NCI-H510A treated with DMSO at 0.1 percent for 48 hours (cell line): Measurements from ENCODE around the gene PSMA7.
"Not testable (repeated sequence)": the region's sequence is repeated elsewhere in the genome, so short reads cannot be mapped to it uniquely, and the experiment has no call there.

ENCODE experiments used
- DNase-seq: peaks from one replicate; lab custom pipeline; 2025; lab: John Stamatoyannopoulos, UW

PSMA7 gene

DNA sequence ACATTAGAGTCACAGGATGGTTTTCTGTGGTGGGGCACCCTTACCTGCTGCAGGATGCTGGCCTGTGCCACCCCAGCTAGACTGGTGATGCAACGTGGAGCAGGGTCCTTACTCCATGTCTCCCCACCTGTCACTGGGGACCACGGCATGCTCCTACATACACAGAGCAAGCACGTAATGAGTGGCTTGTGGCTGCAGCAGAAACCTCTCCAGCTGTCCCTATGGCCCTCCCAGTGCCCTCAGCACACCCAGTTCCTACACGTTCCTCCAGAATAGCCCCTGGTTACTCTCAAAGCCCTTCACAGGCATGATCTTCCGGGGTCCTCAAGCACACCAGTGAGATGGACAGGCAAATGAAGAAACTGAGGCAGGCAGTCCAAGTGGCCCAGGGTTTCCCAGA lies 24.1 kb downstream of the PSMA7 start:
- DNase-seq = no peak

DNA sequence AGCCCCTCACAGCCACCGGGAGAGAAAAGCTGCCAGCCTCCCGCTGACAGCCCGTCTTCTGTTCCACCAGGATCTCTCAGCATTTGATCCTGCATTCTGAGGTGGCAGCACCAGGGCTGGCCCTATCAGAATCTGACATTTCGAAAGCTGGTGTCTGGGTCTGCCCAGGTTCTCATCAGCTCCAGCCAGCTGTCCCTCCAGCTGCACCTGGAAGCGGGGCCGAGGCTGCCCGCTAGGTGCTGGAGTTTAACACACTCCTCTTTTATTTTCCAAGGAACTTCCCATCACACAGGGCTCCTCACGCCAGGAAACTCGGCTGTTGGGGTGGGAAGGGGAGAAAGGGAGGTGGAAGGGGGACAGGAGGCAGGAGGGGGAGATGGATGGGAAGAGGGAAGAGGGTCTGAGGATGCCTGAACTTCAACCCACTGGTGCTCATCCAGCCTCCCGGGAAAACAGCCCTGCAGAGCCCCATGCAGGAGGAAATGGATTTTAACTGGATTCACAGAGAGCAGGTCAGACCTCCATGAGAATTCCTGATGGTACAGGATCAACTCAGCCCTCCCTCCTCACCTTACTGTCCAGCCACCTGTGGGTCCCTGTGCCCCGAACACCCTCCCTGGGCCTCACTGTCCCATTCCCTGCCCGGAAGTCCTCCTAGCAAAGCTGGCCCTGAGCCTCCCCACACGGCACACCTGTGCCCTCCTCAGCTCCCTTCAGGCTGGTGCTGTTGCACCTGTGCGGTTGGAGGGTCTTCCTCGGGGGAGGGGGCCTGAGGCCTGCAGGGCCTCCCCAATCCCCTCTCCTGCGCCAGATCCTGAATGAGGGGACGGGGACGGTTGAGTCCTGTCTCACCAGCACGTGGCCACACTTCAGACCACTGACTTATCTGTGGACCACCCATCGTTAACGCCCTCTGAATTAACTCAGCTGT lies 24.8 kb downstream of the PSMA7 start:
- no peak for DNase-seq

DNA sequence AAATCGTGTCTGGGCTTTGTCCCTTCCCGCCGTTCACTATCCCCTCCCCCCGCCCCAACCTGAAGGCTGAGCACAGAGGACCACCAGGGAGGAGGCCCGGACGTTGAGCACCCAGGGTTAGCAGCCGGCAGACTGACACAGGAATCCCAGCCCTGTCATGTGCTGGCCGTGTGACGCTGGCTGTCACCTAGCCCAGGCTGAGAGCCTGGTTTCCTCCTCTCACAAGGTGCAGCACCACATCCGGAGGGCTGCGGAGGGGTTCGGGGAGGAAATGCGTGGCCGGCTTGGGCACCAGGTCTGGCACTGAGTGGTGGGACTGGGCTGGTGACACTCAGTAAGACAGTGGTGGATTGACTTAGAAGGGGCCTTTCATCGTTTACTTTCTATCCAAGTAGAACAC lies 25.5 kb downstream of the PSMA7 start:
- DNase-seq = no peak

DNA sequence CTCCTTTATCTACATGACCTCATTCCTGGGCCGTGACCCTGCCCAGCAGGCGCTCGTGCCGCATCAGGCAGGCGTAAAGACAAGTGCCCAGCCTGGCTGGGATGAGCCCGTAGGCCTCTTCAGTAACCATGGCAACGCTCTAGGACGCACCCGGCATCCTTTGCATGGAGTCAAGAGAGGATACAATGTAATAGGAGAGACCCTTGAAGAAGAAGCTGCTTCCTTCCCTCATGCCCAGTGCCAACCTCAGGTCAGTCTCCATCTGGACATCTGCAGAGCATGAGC lies 25.9 kb downstream of the PSMA7 start:
- no peak for DNase-seq

DNA sequence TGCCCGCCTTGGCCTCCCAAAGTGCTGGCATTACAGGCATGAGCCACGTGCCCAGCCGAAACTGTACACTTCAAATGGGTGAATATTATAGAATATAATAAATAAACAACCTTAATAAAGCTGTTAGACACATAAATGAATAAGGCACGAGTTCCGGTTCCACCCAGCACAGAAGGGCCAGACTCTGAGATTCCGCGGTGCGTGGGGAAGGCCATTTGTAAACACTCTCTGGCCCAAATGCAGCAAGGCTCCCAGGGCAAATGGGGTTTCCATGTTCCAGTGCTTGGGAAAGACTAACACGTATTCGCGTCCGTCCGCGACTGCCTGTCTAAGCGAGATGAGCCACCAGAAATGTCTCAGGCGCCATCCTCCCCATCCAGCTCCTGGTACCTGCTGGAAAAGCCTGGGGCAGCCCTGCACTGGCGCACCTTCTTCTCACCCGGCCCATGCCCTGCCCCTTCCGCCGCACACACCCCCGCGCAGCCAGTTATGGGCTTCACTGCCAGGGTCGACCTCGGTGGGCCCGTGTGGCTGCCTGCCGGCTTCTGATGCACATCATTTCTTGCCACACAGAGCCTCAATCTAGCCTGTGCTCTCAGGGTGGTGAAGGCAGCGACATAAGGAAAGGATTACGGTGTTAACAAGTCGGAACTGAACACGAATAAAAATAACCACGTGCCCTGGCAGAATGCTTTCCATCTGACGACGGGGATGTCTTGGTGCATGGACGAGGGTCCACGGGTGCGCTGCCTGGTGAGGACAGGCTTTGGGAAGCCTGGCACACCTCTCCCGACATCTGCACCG lies 26.4 kb downstream of the PSMA7 start:
- no peak for DNase-seq

DNA sequence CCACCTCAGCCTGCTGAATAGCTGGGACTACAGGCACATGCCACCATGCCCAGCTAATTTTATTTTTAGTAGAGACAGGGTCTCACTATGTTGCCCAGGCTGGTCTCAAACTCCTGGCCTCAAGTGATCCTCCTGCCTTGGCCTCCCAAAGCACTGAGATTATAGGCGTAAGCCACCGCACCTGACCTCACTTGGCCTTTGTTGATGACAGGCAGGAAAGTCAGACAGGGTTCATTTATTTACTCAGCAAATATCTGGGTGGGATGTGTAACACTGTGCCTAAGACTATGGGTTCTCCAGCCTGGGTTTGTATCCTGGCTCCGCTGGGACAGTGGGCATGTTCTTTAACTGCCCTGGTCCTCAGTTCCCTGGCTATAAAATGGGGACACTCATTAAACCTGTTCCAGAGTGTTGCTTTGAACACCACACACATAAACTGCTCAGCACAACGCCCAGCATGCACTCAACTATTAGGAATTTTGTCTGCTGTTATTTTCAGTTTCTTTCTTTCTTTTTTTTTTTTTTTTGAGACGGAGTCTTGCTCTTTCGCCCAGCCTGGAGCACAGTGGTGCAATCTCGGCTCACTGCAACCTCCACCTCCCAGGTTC lies 27.3 kb downstream of the PSMA7 start:
- DNase-seq = not testable (repeated sequence)

DNA sequence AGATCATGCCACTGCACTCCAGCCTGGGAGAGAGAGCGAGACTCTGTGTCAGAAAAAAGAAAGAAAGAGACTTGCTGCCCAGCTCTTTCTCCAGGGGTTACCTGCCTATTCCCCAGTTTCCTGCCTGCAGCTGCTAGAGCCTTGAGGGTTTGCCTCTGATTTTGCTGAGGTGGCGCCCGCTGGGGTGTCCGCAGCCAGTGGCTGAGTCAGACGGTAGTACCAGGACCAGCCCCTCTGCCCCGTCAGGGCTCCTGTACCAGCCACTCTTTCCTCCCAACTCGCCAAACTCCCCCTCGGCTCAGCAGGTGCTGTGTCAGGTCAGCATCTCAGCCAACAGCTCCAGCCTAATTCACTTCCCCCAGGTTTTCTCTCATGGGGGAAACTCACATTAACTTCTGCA lies 28.3 kb downstream of the PSMA7 start:
- DNase-seq = no peak

DNA sequence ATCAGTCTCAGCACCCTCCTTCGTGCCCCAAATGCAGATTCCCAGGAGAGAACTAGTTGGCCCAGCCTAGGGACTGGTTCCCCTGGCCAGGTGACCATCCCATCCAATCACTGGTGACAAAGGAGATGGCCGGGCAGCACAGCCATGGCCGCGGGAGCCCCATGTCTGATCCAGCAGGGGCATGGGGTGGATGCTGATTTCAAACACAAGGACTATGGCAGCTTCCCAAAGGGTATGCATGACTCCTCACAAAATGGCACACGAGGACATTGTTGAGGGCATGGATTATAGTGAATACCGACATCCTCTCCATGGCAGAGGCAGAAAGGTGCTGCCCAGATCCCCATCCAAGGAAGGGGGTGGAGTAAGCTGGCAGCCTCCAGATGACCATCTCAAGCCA lies 30.8 kb downstream of the PSMA7 start:
- DNase-seq = no peak

DNA sequence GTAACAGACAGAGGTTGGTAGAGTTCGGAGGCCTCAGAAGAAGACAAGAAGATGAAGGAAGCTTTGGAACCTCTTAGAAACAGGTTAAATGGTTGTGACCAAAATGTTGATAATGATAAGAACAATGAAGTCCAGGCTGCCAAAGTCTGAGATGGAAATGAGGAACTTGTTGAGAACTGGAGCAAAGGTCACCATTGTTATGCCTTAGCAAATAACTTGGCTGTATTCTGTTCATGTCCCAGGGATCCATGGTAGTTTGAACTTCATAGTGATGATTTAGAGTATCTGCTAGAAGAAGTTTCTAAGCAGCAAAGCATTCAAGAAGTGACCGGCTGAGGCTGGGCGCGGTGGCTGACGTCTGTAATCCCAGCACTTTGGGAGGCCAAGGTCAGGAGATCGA lies 32.0 kb downstream of the PSMA7 start:
- DNase-seq = no peak

DNA sequence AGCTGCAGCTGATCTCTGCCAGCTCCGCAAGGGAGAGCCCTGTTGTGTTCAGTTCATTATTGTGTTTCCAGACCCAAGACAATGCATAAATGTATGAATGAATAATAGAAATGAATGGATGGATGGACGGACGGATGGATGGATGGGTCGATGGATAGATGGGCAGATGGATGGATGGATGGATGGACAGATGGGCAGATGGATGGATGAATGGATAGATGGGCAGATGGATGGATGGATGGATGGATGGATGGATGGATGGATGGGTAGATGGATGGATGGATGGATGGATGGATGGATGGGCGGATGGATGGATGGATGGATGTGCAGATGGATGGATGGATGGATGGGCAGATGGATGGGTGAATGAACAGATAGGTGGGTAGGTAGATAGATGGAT lies 37.6 kb downstream of the PSMA7 start:
- DNase-seq = no peak

DNA sequence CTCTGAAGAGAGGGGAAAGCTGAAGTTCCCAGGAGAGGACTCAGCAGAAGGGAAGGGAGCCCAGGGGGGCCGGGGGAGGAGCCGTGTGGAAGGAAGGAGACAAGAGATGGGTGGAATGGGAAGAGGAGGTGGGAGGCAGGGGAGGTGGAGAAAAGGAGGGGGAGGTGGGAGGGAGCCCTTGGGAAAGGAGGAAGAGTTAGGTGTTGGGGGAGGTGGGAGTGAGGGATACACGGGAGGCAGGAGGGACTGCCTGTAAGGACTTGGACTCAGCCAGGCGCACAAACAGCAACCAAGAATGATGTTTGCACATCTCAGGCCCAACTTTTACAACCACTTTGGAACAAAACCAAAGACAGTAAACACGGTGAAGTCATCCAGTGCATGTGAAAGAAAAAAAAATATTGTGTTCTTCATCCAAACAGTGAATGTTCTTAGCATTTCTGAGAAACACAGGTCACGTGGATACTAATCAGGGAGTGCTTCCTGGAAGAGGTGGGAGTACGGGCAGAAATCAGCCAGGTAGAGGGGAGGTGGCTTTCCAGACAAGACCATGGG lies 38.3 kb downstream of the PSMA7 start:
- DNase-seq = no peak

DNA sequence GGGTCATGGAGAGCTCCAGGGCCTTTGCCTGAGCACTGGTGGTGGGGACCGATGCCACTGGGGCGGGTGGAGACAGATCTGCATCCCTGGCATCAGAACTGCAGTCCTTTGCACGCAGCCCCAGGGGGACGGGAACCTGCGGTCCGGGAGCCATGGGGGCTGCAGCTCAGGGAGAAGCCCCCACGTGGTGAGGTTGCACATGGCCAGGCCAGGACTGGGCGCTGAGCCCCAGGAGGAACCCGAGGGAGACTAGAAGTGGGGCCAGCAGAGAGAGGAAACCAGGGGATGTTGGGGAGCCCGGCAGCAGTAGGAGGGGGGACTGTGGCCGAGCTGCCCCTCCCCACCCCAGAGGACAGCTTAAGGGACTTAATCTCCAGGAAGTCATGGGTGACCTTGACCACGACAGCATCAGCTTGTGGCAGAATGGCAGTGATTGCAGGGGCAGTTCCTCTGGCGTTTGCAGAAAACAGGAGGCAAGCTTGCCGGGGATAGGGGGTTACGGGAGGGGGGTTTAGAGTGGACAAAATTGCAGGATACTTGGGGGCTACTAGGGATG lies 38.9 kb downstream of the PSMA7 start:
- no peak for DNase-seq

DNA sequence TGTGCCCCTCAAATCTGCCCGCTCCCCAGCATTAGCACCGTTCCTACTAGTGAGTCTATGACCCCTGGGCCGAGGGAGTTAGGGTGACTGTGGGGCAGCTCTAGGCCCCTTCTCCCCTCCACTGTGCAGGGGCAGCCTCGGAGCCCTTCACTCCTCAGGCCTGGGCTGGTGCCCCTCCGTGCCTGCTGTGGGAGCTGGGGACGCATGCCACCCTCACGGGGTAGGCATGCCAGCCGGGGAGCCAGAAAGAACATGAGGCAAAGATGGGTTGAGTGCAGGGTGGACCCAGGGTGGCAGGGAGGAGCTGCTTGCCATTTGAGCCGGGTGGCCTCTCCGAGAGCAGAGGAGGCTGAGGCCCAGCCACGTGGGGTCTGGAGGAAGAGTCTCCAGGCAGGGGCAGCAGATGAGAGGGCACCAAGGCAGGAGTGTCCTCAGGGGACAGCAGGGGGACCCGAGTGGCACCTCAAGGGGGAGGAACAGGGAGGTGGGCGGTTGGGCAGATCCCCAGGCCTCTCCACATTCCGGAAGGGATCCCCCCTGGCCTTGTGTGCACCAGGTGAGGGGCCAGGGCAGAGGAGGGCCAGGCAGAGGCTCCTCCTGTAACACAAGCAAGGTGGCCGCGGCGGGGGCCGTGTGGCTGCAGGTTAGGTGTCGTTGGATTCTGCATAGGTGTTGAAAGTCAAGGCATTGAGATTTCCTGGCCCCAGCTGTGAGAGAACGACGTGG lies 39.5 kb downstream of the PSMA7 start:
- DNase-seq = no peak

DNA sequence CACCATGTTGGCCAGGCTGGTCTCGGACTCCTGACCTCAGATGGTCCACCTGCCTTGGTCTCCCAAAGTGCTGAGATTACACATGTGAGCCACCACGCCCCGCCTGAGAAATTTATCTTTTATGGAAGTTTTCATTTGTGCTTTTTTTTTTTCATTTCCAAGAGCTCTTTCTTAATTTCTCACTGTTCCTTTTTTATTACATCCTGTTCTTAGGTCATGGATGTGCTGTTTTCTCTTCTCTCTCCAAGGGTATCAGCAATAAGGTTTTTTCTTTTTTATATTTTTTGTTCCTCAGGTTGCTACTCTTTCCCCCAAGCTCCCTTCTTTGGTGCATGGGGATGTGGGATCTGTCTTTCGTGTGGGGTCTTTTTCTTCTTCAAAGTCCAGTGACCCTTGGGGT lies 42.1 kb downstream of the PSMA7 start:
- DNase-seq = no peak

DNA sequence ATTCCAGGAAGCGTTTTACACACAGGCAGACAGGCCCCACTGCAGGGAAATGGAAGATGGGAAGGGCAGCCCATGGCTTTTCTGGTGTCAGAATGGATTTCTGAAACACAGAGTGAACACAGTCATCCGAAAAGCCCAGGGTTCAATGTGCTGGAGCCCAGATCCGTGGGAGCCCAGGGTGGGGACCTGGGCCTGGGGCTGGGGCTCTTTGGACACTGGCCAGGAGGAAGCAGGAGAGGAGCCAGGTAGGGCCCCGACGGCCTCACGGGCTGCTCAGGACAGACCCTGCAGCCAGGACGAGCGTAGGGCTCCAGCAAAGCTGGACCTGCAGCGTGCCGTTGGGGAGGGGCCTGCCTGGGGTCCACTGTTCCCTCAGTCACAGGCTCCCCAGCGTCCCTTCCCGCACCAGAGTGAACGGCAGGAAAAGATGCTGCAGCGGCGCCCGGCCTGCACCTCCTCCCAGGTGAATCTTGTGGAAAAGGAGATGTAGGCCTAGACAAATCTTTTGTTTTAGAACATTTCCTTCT lies 45.2 kb downstream of the PSMA7 start:
- no peak for DNase-seq

DNA sequence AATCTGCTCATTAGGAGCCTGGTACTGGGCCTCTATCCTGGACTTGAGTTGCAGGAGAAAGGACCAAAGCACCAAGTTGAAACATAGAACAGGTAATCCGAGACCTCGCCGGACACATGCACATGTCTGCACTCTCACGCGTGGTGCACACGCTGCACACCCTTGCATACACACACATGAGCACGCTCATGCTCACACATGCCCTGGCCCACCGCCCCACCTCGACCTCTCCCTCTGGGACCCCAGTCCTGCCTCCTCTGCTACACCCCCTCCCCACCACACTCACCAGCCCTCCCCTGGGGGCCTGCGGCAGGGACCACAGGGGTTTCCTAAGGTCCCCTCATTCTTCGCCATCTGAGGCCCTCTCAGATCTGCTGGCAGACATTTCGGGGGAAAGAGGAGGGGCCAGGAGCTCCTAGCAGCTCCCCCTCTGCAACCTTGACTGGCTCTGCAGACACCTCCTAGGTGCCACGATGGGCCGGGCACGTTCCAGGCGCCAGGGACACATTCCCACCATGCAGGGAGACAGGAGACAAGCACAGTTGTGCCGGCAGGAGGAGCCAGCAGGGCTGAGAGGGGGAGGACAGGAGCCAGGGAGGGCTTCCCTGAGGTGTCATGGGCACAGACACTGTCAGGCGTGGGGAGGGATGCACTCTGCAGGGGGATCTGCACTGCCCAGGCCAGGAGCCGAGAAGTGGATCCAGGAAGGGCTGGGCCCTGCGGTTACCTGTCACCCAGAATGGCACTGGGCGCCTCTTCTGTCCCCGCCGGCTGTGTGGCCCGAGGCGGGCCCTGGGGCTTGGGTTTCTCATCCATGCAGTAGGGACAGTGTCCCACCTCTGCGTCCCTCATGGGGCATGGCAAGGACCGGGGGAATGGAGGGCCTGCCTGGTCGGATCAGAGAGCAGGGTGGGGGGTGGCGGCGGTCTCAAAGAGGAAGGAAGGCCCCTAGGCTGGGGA lies 46.5 kb downstream of the PSMA7 start:
- no peak for DNase-seq

DNA sequence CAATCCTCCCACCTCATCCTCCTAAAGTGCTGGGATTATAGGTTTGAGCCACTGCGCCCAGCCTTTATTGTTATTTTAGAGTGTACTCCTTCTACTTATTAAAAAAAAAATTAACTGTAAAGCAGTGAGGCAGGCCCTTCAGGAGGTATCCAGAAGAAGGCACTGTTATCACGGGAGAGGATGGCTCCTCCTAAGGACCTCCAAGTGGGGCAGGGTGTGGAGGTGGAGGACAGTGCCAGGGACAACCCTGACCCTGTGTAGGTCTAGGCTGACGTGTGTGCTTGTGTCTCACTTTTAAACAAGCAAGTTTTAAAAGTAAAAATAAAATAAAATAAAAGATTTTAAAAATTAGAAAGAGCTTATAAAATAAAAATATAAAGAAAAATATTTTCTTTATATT lies 53.8 kb downstream of the PSMA7 start:
- DNase-seq = no peak

DNA sequence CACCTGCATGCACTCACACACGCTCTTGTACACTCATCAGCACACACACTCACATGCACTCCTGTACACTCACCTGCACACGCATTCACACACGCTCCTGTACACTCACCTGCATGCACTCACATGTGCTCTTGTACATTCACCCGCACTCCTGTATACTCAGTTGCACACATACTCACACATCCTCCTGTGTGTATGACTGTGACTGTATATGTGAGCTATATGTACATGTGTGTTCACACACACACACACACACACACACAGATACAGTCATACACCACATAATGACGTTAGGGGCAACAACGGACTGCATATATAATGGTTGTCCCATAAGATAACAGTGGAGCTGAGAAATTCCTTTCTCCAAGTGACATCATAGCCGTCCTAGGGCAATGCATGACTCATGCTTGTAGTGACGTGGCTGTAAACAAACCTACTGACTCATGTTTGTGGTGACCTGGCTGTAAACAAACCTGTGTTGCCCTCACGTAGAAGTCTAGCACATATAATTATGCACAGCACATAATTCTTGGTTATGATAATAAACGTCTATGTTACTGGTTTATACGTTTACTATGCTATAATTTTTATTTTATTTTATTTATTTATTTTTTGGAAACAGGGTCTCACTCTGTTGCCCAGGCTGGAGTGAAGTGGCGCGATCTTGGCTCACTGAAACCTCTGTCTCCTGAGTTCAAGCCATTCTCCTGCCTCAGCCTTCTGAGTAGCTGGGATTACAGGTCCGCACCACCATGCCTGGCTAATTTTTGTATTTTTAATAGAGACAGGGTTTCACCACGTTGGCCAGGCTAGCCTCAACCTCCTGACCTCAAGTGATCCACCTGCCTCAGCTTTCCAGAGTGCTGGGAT lies 54.7 kb downstream of the PSMA7 start:
- DNase-seq = no peak

DNA sequence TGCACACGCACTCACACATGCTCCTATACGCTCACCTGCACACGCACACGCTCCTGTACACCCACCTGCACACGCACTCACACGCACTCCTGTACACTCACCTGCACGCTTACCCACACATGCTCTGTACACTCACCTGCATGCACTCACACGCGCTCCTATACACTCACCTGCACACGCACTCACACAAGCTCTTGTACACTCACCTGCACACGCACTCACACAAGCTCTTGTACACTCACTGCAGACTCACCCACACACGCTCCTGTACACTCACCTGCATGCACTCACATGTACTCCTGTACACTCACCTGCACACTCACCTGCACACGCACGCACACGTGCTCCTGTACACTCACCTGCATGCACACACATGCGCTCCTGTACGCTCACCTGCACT lies 55.6 kb downstream of the PSMA7 start:
- DNase-seq = no peak
